Central memory CD8-positive, alpha-beta T cell (primary cell): ENCODE measurements around the gene XPA.
"Not testable (repeated sequence)": the region's sequence is repeated elsewhere in the genome, so short reads cannot be mapped to it uniquely, and the experiment has no call there.

Experiments
- ATAC-seq: fragments of 150-1000 bp; cut with Tn5 transposase; replicated peaks from 2 replicates; pipeline ENCODE4 v1.10.0; 2022; ENCODE audit warnings: mild to moderate bottlenecking, moderate FRiP score, moderate number of reproducible peaks; ENCODE audit not compliant: poor library complexity, severe bottlenecking; ENCODE audit errors: extremely low read depth
- DNase-seq, 2 donors: peaks; one replicate each; pipeline ENCODE4 v3.0.0; 2021; ENCODE audit warnings: low spot score in 2 of 2
- H3K27ac Mint-ChIP-seq: one replicate; pipeline ENCODE4 v1.8.0; 2022; ENCODE audit warnings: low read depth, mild to moderate bottlenecking, moderate library complexity, mixed read lengths
- H3K27me3 Mint-ChIP-seq: one replicate; pipeline ENCODE4 v1.8.0; 2022; ENCODE audit warnings: mixed read lengths
- H3K36me3 Mint-ChIP-seq: one replicate; pipeline ENCODE4 v1.8.0; 2022; ENCODE audit warnings: mild to moderate bottlenecking, moderate library complexity, mixed read lengths; ENCODE audit not compliant: insufficient read depth
- H3K4me1 Mint-ChIP-seq: one replicate; pipeline ENCODE4 v1.8.0; 2022; ENCODE audit warnings: mixed read lengths
- H3K4me3 Mint-ChIP-seq: one replicate; pipeline ENCODE4 v1.8.0; 2022; ENCODE audit warnings: mild to moderate bottlenecking, moderate library complexity, mixed read lengths
- H3K9me3 Mint-ChIP-seq: one replicate; pipeline ENCODE4 v1.8.0; 2022; ENCODE audit warnings: mixed read lengths

Gene XPA

DNA sequence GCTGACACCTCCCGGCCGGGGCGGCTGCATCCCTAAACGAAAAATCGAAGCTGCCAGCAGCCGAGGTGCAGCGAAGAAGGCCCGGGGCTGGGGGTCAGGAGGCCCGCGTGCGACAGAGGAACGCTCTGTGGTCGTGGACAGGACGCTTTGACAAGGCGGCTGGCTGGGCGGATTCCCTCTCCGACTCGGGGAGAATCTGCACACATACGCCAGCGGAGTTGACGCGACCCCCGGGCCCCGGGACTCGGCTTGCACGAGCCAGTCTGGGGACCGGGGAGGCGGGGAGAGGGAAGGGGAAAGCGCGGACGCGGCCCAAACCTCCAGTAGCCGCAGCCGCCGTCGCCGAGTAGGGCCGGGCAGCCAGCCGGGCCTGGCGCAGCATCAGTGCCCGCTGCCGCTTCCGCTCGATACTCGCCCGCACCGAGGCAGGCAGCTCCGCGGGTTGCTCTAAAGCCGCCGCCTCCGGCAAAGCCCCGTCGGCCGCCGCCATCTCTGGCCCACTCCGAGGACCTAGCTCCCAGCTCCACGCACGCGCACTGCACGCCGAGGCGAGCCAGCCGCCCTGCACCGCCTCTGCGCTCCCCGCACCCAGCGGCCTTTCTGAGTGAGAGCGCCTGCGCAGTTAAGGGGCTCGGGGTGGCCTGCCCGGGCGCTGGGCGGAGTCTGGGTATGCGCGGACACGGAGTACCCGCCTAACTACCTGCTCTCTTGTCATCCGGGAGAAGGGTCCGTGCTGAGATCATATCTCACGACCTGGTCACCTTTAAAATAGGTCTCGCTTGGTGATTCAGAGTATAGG is at the start of gene XPA:
Gene XPA, minus strand, starts transcription at position 538 of the 799 bp plus-strand sequence. Its CDS starts 48 bp downstream, at position 490.
- H3K36me3 Mint-ChIP-seq, result peaks cover 16% of the 10 kb centered on the region
- peaks cover 20% of the 10 kb centered on the region for H3K27me3 Mint-ChIP-seq
- H3K9me3 Mint-ChIP-seq, result no peaks in the 10 kb centered on the region
- peak within 1 kb of the TSS; percentile 88 for H3K4me3 Mint-ChIP-seq
- peak within 1 kb of the TSS; percentile 91 for H3K27ac Mint-ChIP-seq
- DNase-seq (peak; percentile 92 to 94), ATAC-seq (peak; percentile 91)
- peaks cover 54% of the 10 kb centered on the region for H3K4me1 Mint-ChIP-seq

DNA sequence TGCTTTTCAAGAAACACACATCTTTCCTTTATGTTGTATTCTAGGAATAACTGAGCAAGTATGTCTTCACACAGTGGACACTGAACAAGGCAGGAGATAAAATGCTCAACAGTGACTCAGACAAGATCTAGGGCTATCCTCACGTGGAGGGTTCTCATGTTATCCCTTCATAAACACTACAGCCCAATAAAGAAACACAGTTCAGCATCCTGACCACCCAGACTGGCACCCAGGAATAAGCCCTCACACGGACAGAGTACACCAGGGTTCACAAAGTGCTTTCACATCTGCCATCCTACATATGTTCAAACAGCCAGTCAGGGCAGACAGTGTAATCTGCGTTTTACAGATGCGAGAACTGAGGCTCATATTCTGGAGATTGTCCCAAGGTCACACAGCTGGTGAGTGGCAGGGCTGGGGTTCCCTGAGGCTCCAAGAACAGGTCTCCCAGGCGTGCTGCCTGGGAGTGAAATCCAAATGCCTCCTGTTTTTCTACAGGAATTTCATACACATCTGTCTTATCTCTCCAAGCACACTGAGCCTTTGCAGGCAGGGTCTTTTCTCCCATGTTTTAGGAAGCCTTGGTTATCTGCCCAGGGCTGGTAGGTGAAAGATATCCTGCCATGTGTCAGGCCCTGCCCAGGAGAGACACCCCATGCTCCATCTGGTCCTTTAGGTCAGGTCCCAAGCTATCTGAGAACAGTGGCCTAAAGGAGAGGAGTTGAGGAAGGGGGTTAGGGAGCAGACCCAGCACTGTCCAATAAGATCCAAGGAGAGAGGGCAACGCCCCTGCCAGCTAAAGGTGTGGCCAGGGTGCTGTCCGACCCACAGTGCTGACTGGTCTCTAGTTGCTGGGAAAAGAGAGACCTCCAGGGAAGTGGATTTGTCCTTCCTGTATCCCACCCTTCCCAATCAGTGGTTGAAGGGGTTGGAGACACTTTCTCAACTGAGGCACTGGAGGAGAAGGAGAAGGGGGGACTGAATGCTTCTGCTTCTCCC is 47.9 kb upstream of the XPA start:
- H3K27ac Mint-ChIP-seq, result no peak overlapping the region
- H3K27me3 Mint-ChIP-seq, result peaks cover 79% of the 10 kb centered on the region
- ATAC-seq, result no peak
- H3K36me3 Mint-ChIP-seq, result no peaks in the 10 kb centered on the region
- peaks cover 7% of the 10 kb centered on the region for H3K9me3 Mint-ChIP-seq
- DNase-seq, result no peak
- H3K4me3 Mint-ChIP-seq, result no peak overlapping the region
- peaks cover 4% of the 10 kb centered on the region for H3K4me1 Mint-ChIP-seq

DNA sequence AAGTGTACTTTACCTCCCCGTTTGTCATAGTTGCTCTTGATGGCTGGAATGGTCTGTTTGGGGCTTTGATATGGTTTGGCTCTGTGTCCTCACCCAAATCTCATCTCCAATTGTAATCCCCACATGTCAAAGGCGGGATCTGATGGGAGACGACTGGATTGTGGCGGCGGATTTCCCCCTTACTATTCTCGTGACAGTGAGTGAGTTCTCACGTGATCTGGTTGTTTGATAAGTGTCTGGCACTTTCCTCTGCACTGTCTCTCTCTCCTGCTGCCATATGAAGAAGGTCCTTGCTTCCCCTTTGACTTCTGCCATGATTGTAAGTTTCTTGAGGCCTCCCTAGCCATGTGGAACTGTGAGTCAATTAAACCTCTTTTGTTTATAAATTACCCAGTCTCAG is 46.9 kb upstream of the XPA start:
- not testable (repeated sequence) for ATAC-seq, H3K4me3 Mint-ChIP-seq, DNase-seq, H3K36me3 Mint-ChIP-seq, H3K27ac Mint-ChIP-seq, H3K9me3 Mint-ChIP-seq, H3K4me1 Mint-ChIP-seq
- peaks cover 88% of the 10 kb centered on the region for H3K27me3 Mint-ChIP-seq

DNA sequence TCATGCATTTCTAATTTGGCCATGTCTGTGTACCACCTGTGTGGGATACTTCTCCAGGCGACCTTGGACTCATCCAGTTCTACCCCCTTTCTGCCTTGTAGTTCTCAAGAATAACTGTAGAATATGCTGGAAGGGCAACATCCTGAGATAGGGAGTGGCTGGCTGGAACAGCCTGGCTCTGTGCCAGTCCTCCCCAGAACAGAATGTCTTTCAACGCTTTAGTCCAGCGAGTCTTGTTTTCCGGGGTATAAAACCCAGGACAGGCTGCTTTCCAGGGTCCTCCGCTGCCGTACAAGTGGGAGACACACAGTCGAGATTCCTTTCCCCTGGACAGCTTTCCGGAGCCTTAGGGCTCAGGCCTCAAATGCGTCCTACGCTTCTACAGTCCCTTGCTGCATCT is 45.4 kb upstream of the XPA start:
- ATAC-seq (no peak), DNase-seq (no peak)
- Mint-ChIP-seq H3K4me3 (no peak overlapping the region), H3K9me3 (peaks cover 7% of the 10 kb centered on the region), H3K27ac (no peak overlapping the region), H3K36me3 (no peaks in the 10 kb centered on the region), H3K4me1 (peaks cover 4% of the 10 kb centered on the region), H3K27me3 (peaks cover 100% of the 10 kb centered on the region)

DNA sequence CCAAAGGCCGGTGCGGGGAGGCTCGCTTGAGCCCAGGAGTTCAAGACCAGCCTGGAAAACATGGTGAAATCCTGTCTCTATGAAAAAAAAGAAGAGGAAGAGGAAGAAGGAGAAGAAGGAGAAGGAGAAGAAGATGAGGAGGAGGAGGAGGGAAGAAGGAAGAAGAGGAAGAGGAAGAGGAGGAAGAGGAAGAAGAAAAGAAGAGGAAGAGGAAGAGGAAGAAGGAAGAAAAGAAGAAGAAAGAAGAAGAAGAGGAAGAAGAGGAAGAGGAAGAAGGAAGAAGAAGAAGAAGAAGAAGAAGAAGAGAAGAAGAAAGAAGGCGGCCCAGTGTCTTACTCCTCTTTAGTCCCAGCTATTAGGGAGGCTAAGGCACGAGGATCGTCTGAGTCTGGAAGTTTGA is 44.8 kb upstream of the XPA start:
- H3K36me3 Mint-ChIP-seq, result no peaks in the 10 kb centered on the region
- ATAC-seq (no peak), DNase-seq (no peak)
- H3K4me1 Mint-ChIP-seq, result peaks cover 4% of the 10 kb centered on the region
- H3K27ac Mint-ChIP-seq, result no peak overlapping the region
- peaks cover 100% of the 10 kb centered on the region for H3K27me3 Mint-ChIP-seq
- no peak overlapping the region for H3K4me3 Mint-ChIP-seq
- peaks cover 7% of the 10 kb centered on the region for H3K9me3 Mint-ChIP-seq

DNA sequence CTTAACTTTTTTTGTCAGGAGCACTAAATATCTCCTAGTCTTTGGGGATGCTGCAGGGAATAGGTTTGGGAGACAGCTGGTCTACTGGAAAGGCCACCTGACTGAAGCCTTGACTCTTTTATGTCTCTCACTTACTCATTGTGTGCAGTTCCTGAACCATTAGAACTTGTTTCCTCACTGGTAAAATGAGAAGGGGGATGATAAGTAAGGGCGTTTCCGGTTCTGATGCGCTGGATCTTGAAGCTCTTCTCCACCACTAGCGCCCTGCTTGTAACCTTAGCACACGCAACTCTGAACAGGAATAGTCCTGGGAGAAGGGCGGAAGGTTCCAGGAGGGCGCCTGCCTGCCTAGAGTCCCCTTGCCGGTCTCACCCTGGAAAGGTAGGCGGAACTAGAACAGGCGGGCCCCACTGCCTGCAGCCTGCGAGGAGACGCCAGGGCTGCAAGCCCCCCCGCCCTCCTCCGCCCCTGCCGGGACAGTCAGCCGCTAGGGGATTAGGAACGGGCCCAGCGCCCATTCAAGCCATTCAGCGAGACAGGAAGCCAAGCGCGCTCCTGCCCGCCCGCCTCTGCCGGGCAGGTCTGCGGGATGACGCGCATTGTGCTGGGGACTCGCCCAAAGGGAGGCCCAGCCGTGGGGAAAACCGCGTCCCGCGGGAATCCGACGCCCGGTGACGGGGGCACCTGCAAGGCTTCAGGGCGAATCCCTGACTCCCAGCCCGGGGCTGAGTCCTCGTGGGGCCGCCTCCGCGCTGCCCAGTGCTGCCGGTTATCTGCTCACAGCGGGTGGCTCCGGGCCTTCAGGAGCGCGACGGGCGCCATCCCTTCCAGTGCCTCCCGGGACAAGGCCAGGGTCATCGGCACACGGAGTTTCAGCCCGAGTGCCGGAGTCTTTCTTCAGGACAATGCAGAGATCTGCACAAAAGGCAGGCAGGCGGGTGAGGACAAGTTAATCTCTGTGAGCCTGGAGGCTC is 44.0 kb upstream of the XPA start:
- Mint-ChIP-seq H3K36me3 (no peaks in the 10 kb centered on the region), H3K27me3 (peaks cover 97% of the 10 kb centered on the region), H3K9me3 (peaks cover 7% of the 10 kb centered on the region), H3K4me3 (no peak overlapping the region), H3K4me1 (peaks cover 4% of the 10 kb centered on the region), H3K27ac (no peak overlapping the region)
- ATAC-seq (peak; percentile 28), DNase-seq (no peak)

DNA sequence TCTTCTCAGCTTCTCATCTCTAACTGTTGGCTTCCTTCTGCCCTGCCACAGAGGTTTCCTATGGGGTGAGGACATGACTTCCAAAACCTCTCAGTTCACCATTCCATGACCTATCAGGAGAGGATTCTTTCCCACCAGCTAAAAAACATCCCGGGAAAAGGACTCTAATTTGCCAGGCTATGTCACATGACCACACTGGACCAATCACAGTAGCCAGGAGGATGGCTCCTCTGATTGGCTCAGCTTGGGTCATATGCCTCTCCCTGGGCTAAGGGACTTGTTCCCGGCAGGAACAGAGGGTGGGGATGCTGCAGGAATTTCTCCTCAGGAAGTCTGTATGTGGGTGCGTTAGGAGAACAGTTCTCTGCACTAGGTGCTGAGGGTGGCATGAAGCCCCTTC is 40.3 kb upstream of the XPA start:
- DNase-seq, result no peak
- H3K27ac Mint-ChIP-seq, result no peak overlapping the region
- no peaks in the 10 kb centered on the region for H3K36me3 Mint-ChIP-seq
- peaks cover 84% of the 10 kb centered on the region for H3K27me3 Mint-ChIP-seq
- H3K4me1 Mint-ChIP-seq, result peaks cover 4% of the 10 kb centered on the region
- no peak overlapping the region for H3K4me3 Mint-ChIP-seq
- ATAC-seq, result no peak
- peaks cover 7% of the 10 kb centered on the region for H3K9me3 Mint-ChIP-seq

DNA sequence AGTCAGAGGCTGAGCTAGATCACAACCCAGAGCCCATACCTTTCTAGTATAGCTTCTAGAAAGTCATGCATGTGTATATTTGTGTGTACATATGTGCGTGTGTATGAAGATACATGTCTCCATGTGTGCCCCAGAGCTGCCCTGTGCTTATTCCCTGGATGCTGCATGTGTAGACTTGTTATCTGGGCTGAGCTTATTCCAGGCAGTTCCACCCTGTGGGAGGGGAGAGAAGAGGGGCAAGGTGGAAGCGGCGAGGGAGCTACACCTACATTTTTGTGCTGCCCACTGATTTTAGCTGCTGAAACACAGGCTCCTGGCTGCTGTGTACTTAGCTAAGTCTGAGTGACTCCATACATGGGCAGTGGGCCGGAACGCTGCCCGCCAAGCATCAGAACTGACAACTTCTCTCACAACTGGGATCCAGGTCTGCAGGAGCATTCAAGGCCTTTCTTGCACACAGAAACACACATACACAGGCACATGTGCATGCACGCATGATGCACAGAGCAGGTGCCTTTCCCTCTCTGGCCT is 38.0 kb upstream of the XPA start:
- ATAC-seq, result no peak
- Mint-ChIP-seq H3K9me3 (no peaks in the 10 kb centered on the region), H3K36me3 (no peaks in the 10 kb centered on the region), H3K27ac (no peak overlapping the region), H3K4me3 (no peak overlapping the region), H3K27me3 (peaks cover 61% of the 10 kb centered on the region), H3K4me1 (no peaks in the 10 kb centered on the region)
- DNase-seq, result no peak

DNA sequence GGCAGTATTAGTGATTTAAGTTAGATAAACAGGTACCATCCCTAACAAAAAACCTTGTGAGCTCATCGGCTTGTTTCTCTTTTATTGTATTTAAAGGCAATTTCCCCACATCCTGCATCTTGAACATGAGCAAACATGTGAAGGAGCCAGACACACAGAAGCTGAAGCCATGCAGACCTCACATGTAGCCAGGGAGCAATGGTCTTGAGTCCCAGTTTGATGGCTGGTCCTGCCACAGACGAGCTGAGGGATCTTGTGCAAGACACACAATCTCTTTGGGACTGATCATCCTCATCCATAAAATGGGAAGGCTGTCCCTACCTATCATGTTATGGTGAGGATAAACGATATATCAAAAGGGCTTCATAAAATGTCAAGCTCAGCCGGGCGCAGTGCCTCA is 29.6 kb upstream of the XPA start:
- H3K4me3 Mint-ChIP-seq, result no peak overlapping the region
- peaks cover 26% of the 10 kb centered on the region for H3K27me3 Mint-ChIP-seq
- ATAC-seq (no peak), DNase-seq (no peak)
- H3K9me3 Mint-ChIP-seq, result no peaks in the 10 kb centered on the region
- H3K36me3 Mint-ChIP-seq, result no peaks in the 10 kb centered on the region
- H3K27ac Mint-ChIP-seq, result no peak overlapping the region
- no peaks in the 10 kb centered on the region for H3K4me1 Mint-ChIP-seq

DNA sequence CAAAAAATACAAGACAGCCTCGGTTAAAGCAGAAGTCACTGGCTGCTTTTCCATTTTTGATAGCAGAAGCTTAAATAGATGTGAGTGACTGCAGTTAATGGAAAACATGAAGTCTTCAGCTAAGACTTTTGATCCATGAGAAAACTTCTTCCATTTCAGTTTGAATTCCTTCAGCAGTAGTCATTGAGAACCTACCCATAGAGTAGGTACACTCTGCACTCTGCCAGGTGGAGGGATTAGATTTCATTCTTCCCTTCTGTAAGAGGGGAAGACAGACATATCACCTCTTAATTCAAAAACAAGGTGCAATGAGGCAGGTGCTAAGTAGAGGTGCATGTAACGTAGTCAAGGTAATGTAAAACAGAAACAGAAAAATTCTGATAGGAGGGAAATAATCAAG is 26.7 kb upstream of the XPA start:
- peaks cover 5% of the 10 kb centered on the region for H3K9me3 Mint-ChIP-seq
- no peak for DNase-seq
- no peak overlapping the region for H3K27ac Mint-ChIP-seq
- no peak for ATAC-seq
- no peaks in the 10 kb centered on the region for H3K4me1 Mint-ChIP-seq
- no peaks in the 10 kb centered on the region for H3K36me3 Mint-ChIP-seq
- H3K27me3 Mint-ChIP-seq, result peaks cover 28% of the 10 kb centered on the region
- no peak overlapping the region for H3K4me3 Mint-ChIP-seq

DNA sequence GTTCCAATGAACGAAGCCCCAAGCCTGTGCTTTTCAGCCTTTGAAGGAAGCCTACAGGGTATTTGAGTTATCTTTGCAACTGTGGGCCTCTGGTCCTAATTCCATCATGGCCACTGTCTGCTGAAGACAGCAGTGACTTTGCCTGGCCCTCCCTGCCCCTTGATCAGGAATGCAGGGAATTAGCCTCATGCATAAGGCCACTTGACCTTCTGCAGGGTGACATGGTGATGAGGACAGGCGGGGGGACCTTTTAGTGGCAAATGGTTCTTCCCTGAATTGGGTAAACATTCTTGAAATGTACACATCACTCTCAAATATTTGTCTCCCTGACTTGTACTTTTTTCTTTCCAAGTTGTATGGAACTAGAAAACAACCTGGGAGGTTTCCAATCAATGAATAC is 25.2 kb upstream of the XPA start:
- DNase-seq (no peak), ATAC-seq (no peak)
- Mint-ChIP-seq H3K4me1 (no peaks in the 10 kb centered on the region), H3K4me3 (no peak overlapping the region), H3K27me3 (peaks cover 33% of the 10 kb centered on the region), H3K36me3 (no peaks in the 10 kb centered on the region), H3K9me3 (peaks cover 5% of the 10 kb centered on the region), H3K27ac (no peak overlapping the region)

DNA sequence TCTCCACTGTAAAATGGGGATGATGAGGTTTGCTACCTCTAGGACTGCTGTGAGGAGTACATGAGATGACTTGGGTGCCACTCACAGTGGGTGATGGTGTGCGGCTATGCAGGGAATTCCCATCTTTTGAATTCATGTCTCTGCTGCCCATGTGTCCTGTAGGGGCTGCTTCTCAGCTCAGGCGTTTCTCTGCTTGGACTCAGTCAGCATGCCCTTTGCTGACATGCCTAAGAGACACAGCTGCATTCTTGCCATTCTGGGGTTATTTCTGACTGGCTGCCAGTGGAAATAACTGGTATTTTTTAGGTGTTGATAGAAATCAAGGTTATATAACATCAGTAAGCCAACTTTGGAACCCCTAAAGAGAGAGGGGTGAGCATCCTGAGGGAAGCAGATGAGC is 24.3 kb upstream of the XPA start:
- Mint-ChIP-seq H3K4me1 (no peaks in the 10 kb centered on the region), H3K27ac (no peak overlapping the region), H3K9me3 (peaks cover 5% of the 10 kb centered on the region), H3K27me3 (peaks cover 30% of the 10 kb centered on the region), H3K4me3 (no peak overlapping the region), H3K36me3 (no peaks in the 10 kb centered on the region)
- no peak for ATAC-seq
- no peak for DNase-seq
